Ovary (tissue), 3 donors: ENCODE results near the gene CCDC83.

Experiments used
- CTCF ChIP-seq, 3 donors: fragments of 450-650 bp in 2 of 3; fragments of 200-600 bp in 1 of 3; IDR thresholded peaks; one replicate each; pipeline versions ENCODE4 v1.5.1 to v1.8.0; 2016 to 2022; ENCODE audit warnings: antibody characterized with exemption in 3 of 3, mild to moderate bottlenecking in 1 of 3
- POLR2A ChIP-seq: fragments of 450-650 bp; IDR thresholded peaks from one replicate; pipeline ENCODE4 v1.6.1; 2017; ENCODE audit warnings: antibody characterized with exemption, mild to moderate bottlenecking, moderate library complexity
- donor health status: DM: no; HTN: no; CAD: no.

- TF ChIP-seq CTCF (IDR thresholded peaks at IDR 0.05) (no peak), POLR2A (no peak)
Measured at GRCh38 chr11:85823816-85824215, 31.4 kb upstream of the CCDC83 start.
